K562 (cell line): ENCODE results near the gene FGF14. TPM values are rescaled to one million over a fixed set of nuclear protein-coding genes. Genes with fewer than 3 reads are reported as not detected.

Experiments used
- ATAC-seq: fragments of 200-7000 bp; cut with Tn5 transposase; 3 replicates; pipeline ENCODE4 v1.9.1; 2020; ENCODE audit warnings: moderate library complexity
- BruUV-seq: library from RNA; stranded (reverse); fragments of 400-500 nt; replicated peaks from 2 replicates; lab custom pipeline; 2021; lab: Mats Ljungman, UMichigan
- CTCF ChIA-PET: fragments of 300-600 bp; formaldehyde crosslinking; extraction: SDS; loops from one replicate; lab custom pipeline; 2021; ENCODE audit warnings: low intra/inter-chr PET ratio; lab: Yijun Ruan, JAX
- POLR2A ChIA-PET: fragments of 300-600, 350-650 bp; sonication (Branson Sonifier 250); formaldehyde crosslinking; extraction: SDS; loops from one replicate; lab custom pipeline; 2021; ENCODE audit warnings: antibody characterized with exemption, inconsistent platforms; lab: Yijun Ruan, JAX
- DNase-seq, 4 experiments: peaks; one replicate each; pipeline versions ENCODE4 v3.0.0 to v3.0.0-alpha.2; 2011 to 2018; ENCODE audit warnings: low spot score in 3 of 4, mixed read lengths in 3 of 4; ENCODE audit errors: extremely low read depth in 1 of 4
- FAIRE-seq: peaks from 2 replicates; lab custom pipeline; 2011; peaks lifted over from hg19 to GRCh38; lab: Jason Lieb, UNC
- H2AFZ ChIP-seq: 2 replicates; pipeline ENCODE4 v1.6.0; 2011; ENCODE audit warnings: low read depth, low read length, control low read depth, inconsistent platforms
- H3K27ac ChIP-seq: fragments of 200-600 bp; 3 replicates; pipeline ENCODE4 v1.8.0; 2011; ENCODE audit warnings: low read depth, mild to moderate bottlenecking, control low read depth, inconsistent platforms, low read length, moderate library complexity, mixed read lengths; ENCODE audit errors: extremely low read depth
- H3K27me3 ChIP-seq, 2 experiments: fragments of 300-600 bp in 1 of 2; 2 replicates in 1 of 2; 3 replicates in 1 of 2; pipeline versions ENCODE4 v1.6.0 to v1.8.0; 2011; ENCODE audit warnings: inconsistent platforms in 2 of 2, low read length in 2 of 2, mild to moderate bottlenecking in 1 of 2, mixed read lengths in 1 of 2, moderate library complexity in 1 of 2; ENCODE audit not compliant: control insufficient read depth in 2 of 2, insufficient read depth in 2 of 2
- H3K36me3 ChIP-seq: fragments of 300-600 bp; 3 replicates; pipeline ENCODE4 v1.8.0; 2011; ENCODE audit warnings: mild to moderate bottlenecking, low read length, inconsistent platforms; ENCODE audit not compliant: control insufficient read depth, insufficient read depth
- H3K4me1 ChIP-seq, 2 experiments: fragments of 200-600 bp in 1 of 2; replicated peaks in 1 of 2; 2 replicates in 1 of 2; 3 replicates in 1 of 2; pipeline versions ENCODE4 v1.5.1 to v1.8.0; 2011; ENCODE audit warnings: inconsistent platforms in 2 of 2, low read length in 2 of 2, mild to moderate bottlenecking in 1 of 2, mixed read lengths in 1 of 2, moderate library complexity in 1 of 2; ENCODE audit not compliant: control insufficient read depth in 2 of 2, insufficient read depth in 2 of 2
- H3K4me2 ChIP-seq: 2 replicates; pipeline ENCODE4 v1.6.1; 2011; ENCODE audit warnings: low read length, control low read depth, inconsistent platforms, mixed read lengths; ENCODE audit not compliant: insufficient read depth
- H3K4me3 ChIP-seq: fragments of 200-600 bp; sonication (generic), shearing (Covaris generic); 2 replicates; pipeline ENCODE4 v1.5.1; 2016; ENCODE audit warnings: control low read depth, inconsistent platforms
- H3K79me2 ChIP-seq: fragments of 200-600 bp; 3 replicates; pipeline ENCODE4 v1.8.0; 2011; ENCODE audit warnings: low read length, inconsistent platforms; ENCODE audit not compliant: control insufficient read depth, insufficient read depth
- H3K9ac ChIP-seq, 2 experiments: 2 replicates each; pipeline versions ENCODE4 v1.6.0 to v1.6.1; 2011; ENCODE audit warnings: low read depth in 2 of 2, low read length in 2 of 2, control low read depth in 1 of 2, inconsistent platforms in 1 of 2, mild to moderate bottlenecking in 1 of 2, mixed read lengths in 1 of 2; ENCODE audit not compliant: insufficient read depth in 1 of 2
- H3K9me1 ChIP-seq: one replicate; pipeline ENCODE4 v1.6.0; 2011; ENCODE audit warnings: inconsistent platforms, mild to moderate bottlenecking, low read length, moderate library complexity; ENCODE audit not compliant: control insufficient read depth, insufficient read depth
- H3K9me3 ChIP-seq: replicated peaks from 2 replicates; pipeline ENCODE4 v1.5.1; 2011; ENCODE audit warnings: low read depth, low read length, inconsistent platforms; ENCODE audit not compliant: control insufficient read depth, insufficient read depth
- H4K20me1 ChIP-seq: replicated peaks from 2 replicates; pipeline ENCODE4 v1.6.1; 2011; ENCODE audit warnings: low read length, inconsistent platforms, mixed read lengths; ENCODE audit not compliant: control insufficient read depth, insufficient read depth
- CBX3 ChIP-seq, 2 experiments: IDR thresholded peaks; 1 replicate in 1 of 2; 2 replicates in 1 of 2; pipeline ENCODE4 v1.6.1; 2012; ENCODE audit warnings: inconsistent platforms in 2 of 2, low read length in 2 of 2, borderline replicate concordance in 1 of 2, control low read depth in 1 of 2
- CEBPZ ChIP-seq: fragments of 150-350 bp; IDR thresholded peaks from 2 replicates; pipeline ENCODE4 v1.6.1; 2014; ENCODE audit warnings: low read depth, mild to moderate bottlenecking, low read length, borderline replicate concordance
- HDAC6 ChIP-seq: IDR thresholded peaks from 2 replicates; pipeline ENCODE4 v1.6.1; 2012; ENCODE audit warnings: low read depth, mild to moderate bottlenecking, control low read depth, inconsistent platforms, low read length, moderate library complexity
- MCM5 ChIP-seq: fragments of 450-650 bp; IDR thresholded peaks from 2 replicates; pipeline ENCODE4 v1.6.1; 2016; ENCODE audit warnings: low read depth
- NR2F6 ChIP-seq: fragments of 450-650 bp; formaldehyde crosslinking; IDR thresholded peaks from 2 replicates; pipeline ENCODE4 v1.4.0; 2020; ENCODE audit warnings: mild to moderate bottlenecking
- RCOR1 ChIP-seq, 2 experiments: IDR thresholded peaks; 2 replicates each; pipeline ENCODE4 v1.6.1; 2012; ENCODE audit warnings: low read depth in 2 of 2, low read length in 2 of 2, borderline replicate concordance in 1 of 2, improper control_type of control experiment in 1 of 2
- RFX1 ChIP-seq: fragments of 450-650 bp; IDR thresholded peaks from 2 replicates; pipeline ENCODE4 v1.6.1; 2016; ENCODE audit warnings: mild to moderate bottlenecking, moderate library complexity
- SIRT6 ChIP-seq: IDR thresholded peaks from one replicate; pipeline ENCODE4 v1.6.1; 2012; ENCODE audit warnings: low read depth, mild to moderate bottlenecking, control low read depth, inconsistent platforms, low read length, moderate library complexity
- SMARCE1 ChIP-seq: fragments of 450-650 bp; IDR thresholded peaks from 2 replicates; pipeline ENCODE4 v1.7.1; 2016; ENCODE audit warnings: mild to moderate bottlenecking
- SRF ChIP-seq, 2 experiments: fragments of 250-450, 450-650 bp in 1 of 2; sonication (Bioruptor Pico) in 1 of 2; sonication (generic) in 1 of 2; formaldehyde crosslinking; IDR thresholded peaks; 2 replicates each; pipeline versions ENCODE4 v1.5.0 to v1.5.1; 2020 to 2022; ENCODE audit warnings: mild to moderate bottlenecking in 1 of 2, missing genetic modification reagents in 1 of 2
- STAG1 ChIP-seq: sonication (generic); formaldehyde crosslinking; IDR thresholded peaks from 2 replicates; pipeline ENCODE4 v1.5.0; 2020; ENCODE audit warnings: missing genetic modification reagents, borderline replicate concordance
- XRCC5 ChIP-seq: fragments of 200-400 bp; formaldehyde crosslinking; IDR thresholded peaks from 2 replicates; pipeline ENCODE4 v1.6.1; 2017; ENCODE audit warnings: low read depth, mild to moderate bottlenecking, low read length
- WGBS: fragments of 100-300 bp; shearing (Covaris generic); methylation state at CpG from one replicate; pipeline ENCODE4 v1.1.6; 2016; ENCODE audit warnings: low coverage, mixed read lengths; ENCODE audit not compliant: insufficient coverage; ENCODE audit errors: missing lambda C conversion rate; 5-methylcytosine and 5-hydroxymethylcytosine counted together
- in situ Hi-C: fragments of 300-500 bp; cut with MboI; formaldehyde crosslinking; loops from 4 replicates; pipeline ENCODE4 v1.15.0; 2018; ENCODE audit warnings: inconsistent platforms, mixed read lengths
- intact Hi-C: fragments of 100-400 bp; cut with micrococcal nuclease; formaldehyde crosslinking; loops from 2 replicates; pipeline ENCODE4 v1.14.2; 2022
- polyA plus RNA-seq, 8 experiments: library from polyadenylated mRNA; depleted of rRNA in 4 of 8; stranded (reverse) in 5 of 8; unstranded in 3 of 8; fragments of >200 nt; fragmentation: Nextera tagmentation in 2 of 8; fragmentation: Illumina TruSeq in 1 of 8; extraction: Ambion mirVana in 2 of 8; extraction: Trizol in 1 of 8; gene quantifications; 2 replicates each; pipeline versions ENCODE4 v1.2.1 to v1.2.3, GENCODE V29; 2011 to 2014; ENCODE audit warnings: inconsistent platforms in 1 of 8, missing spikeins in 1 of 8
- total RNA-seq, 7 experiments: library from RNA; depleted of rRNA in 6 of 7; stranded (reverse); fragments of >200 nt in 6 of 7; fragmentation: Illumina TruSeq in 2 of 7; extraction: Trizol in 2 of 7; gene quantifications; 2 replicates each; pipeline versions ENCODE4 v1.2.1 to v1.2.3, GENCODE V29; 2011 to 2021; ENCODE audit warnings: low replicate concordance in 1 of 7
- TF ChIP-seq, protein P1 (sequence below), 2 experiments: fragments of 150-350 bp in 1 of 2; IDR thresholded peaks; 2 replicates each; pipeline ENCODE4 v1.6.1; 2012 to 2016; ENCODE audit warnings: low read depth in 2 of 2, low read length in 2 of 2, mild to moderate bottlenecking in 1 of 2, moderate library complexity in 1 of 2
- TF ChIP-seq, protein P2 (sequence below): fragments of 250-450 bp; sonication (Bioruptor Pico); IDR thresholded peaks from 2 replicates; pipeline ENCODE4 v1.5.0; 2021

Gene FGF14
- total and polyA plus RNA-seq, 9 of the 15 experiments (the other 6 are each of a cell fraction or from before 2014, with no cell fraction given), result not detected

DNA sequence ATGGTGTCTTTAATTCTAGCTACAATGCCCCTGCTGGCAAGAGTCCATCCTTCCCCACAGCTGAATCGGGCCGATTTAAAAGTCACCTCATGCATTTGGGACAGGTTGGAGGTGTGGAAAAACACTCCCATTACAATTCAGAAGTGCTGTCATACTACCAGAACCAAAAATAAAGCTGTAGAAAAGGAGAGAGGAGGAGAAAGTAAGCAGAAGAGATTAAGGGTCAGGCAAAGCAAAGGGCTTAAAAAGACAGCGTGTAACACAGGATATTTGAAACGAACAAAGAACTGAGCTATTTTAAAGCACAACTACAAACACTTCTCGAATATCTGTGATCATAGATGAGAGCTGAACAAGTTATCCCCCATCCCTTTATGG, 90.4 kb downstream of the FGF14 start:
- no peaks in the 10 kb centered on the region for H3K79me2 ChIP-seq
- no TSS peak for BruUV-seq
- H3K36me3 ChIP-seq, result no peaks in the 10 kb centered on the region
- TF ChIP-seq CBX3 (IDR thresholded peaks at IDR 0.05; ENCODE audit: borderline replicate concordance in 1 of 2, low read length in 2 of 2) (no peak), SRF (CRISPR knock-in tag; IDR thresholded peaks at IDR 0.05) (no peak), SIRT6 (no peak), STAG1 (no peak), XRCC5 (no peak), CEBPZ (no peak), RCOR1 (IDR thresholded peaks at IDR 0.05; ENCODE audit: borderline replicate concordance in 1 of 2, low read depth in 2 of 2, low read length in 2 of 2) (no peak), NR2F6 (CRISPR knock-in tag) (no peak), HDAC6 (no peak), MCM5 (no peak), SMARCE1 (no peak), RFX1 (no peak)
- TF ChIP-seq, protein P1, sequence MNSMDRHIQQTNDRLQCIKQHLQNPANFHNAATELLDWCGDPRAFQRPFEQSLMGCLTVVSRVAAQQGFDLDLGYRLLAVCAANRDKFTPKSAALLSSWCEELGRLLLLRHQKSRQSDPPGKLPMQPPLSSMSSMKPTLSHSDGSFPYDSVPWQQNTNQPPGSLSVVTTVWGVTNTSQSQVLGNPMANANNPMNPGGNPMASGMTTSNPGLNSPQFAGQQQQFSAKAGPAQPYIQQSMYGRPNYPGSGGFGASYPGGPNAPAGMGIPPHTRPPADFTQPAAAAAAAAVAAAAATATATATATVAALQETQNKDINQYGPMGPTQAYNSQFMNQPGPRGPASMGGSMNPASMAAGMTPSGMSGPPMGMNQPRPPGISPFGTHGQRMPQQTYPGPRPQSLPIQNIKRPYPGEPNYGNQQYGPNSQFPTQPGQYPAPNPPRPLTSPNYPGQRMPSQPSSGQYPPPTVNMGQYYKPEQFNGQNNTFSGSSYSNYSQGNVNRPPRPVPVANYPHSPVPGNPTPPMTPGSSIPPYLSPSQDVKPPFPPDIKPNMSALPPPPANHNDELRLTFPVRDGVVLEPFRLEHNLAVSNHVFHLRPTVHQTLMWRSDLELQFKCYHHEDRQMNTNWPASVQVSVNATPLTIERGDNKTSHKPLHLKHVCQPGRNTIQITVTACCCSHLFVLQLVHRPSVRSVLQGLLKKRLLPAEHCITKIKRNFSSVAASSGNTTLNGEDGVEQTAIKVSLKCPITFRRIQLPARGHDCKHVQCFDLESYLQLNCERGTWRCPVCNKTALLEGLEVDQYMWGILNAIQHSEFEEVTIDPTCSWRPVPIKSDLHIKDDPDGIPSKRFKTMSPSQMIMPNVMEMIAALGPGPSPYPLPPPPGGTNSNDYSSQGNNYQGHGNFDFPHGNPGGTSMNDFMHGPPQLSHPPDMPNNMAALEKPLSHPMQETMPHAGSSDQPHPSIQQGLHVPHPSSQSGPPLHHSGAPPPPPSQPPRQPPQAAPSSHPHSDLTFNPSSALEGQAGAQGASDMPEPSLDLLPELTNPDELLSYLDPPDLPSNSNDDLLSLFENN (IDR thresholded peaks at IDR 0.05; ENCODE audit: low read depth in 2 of 2, low read length in 2 of 2), result no peak
- TF ChIP-seq, protein P2, sequence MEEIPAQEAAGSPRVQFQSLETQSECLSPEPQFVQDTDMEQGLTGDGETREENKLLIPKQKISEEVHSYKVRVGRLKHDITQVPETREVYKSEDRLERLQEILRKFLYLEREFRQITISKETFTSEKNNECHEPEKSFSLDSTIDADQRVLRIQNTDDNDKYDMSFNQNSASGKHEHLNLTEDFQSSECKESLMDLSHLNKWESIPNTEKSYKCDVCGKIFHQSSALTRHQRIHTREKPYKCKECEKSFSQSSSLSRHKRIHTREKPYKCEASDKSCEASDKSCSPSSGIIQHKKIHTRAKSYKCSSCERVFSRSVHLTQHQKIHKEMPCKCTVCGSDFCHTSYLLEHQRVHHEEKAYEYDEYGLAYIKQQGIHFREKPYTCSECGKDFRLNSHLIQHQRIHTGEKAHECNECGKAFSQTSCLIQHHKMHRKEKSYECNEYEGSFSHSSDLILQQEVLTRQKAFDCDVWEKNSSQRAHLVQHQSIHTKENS (CRISPR knock-in tag), result no peak
- TF ChIP-seq, all 486 proteins: peak for 0
- H3K27ac ChIP-seq, result no peak overlapping the region
- no peak overlapping the region for H2AFZ ChIP-seq
- no peak for ATAC-seq
- no peaks in the 10 kb centered on the region for H3K9me1 ChIP-seq
- WGBS, result 6% methylated on average over 5 of the region's 5 CpGs
- no peaks in the 10 kb centered on the region for H3K4me1 ChIP-seq
- no peak for FAIRE-seq
- H3K9ac ChIP-seq, result no peak overlapping the region
- no peaks in the 10 kb centered on the region for H4K20me1 ChIP-seq
- H3K4me2 ChIP-seq, result no peak overlapping the region
- intact Hi-C loops (no loop called here), in situ Hi-C loops (no loop called here)
- H3K4me3 ChIP-seq, result no peak overlapping the region
- H3K27me3 ChIP-seq, result no peaks in the 10 kb centered on the region
- ChIA-PET CTCF (no interaction called here), POLR2A (no interaction called here)
- DNase-seq, result no peak
- H3K9me3 ChIP-seq, result no peaks in the 10 kb centered on the region
